CD14-positive monocyte (primary cell): ENCODE data around the gene PTF1A. TPM values are rescaled to one million over a fixed set of nuclear protein-coding genes. Genes with fewer than 3 reads are reported as not detected.

Experiments used
- DNase-seq, 3 donors: peaks; one replicate each; pipeline ENCODE4 v3.0.0-alpha.2; 2011 to 2022
- H2AFZ ChIP-seq: 2 replicates; pipeline ENCODE4 v1.6.0; 2012; ENCODE audit warnings: mild to moderate bottlenecking, low read depth, low read length, inconsistent platforms; ENCODE audit not compliant: insufficient read depth, poor library complexity, severe bottlenecking
- H3K27ac ChIP-seq, 2 donors: 1 replicate in 1 of 2; 2 replicates in 1 of 2; pipeline ENCODE4 v1.5.1; 2012 to 2013; ENCODE audit warnings: low read length in 2 of 2, control low read depth in 1 of 2, inconsistent platforms in 1 of 2, low read depth in 1 of 2, mild to moderate bottlenecking in 1 of 2
- H3K27me3 ChIP-seq, 2 donors: one replicate each; pipeline versions ENCODE4 v1.6.0 to v1.6.1; 2011 to 2013; ENCODE audit warnings: low read length in 2 of 2; ENCODE audit not compliant: control insufficient read depth in 2 of 2, insufficient read depth in 2 of 2
- H3K36me3 ChIP-seq, 2 donors: replicated peaks in 1 of 2; 1 replicate in 1 of 2; 2 replicates in 1 of 2; pipeline versions ENCODE4 v1.5.1 to v1.6.1; 2012 to 2013; ENCODE audit warnings: low read length in 2 of 2, control low read depth in 1 of 2, inconsistent platforms in 1 of 2, mild to moderate bottlenecking in 1 of 2; ENCODE audit not compliant: insufficient read depth in 2 of 2, control insufficient read depth in 1 of 2
- H3K4me1 ChIP-seq, 2 donors: 1 replicate in 1 of 2; 2 replicates in 1 of 2; pipeline versions ENCODE4 v1.5.1 to v1.6.1; 2012 to 2013; ENCODE audit warnings: low read length in 2 of 2, control low read depth in 1 of 2, inconsistent platforms in 1 of 2, mild to moderate bottlenecking in 1 of 2, moderate library complexity in 1 of 2; ENCODE audit not compliant: insufficient read depth in 2 of 2, control insufficient read depth in 1 of 2
- H3K4me2 ChIP-seq: replicated peaks from 2 replicates; pipeline ENCODE3; 2012; ENCODE audit warnings: low read length, moderate library complexity, mild to moderate bottlenecking; ENCODE audit not compliant: poor library complexity, severe bottlenecking; ENCODE audit errors: extremely low read depth
- H3K4me3 ChIP-seq, 3 experiments: fragments of 200-600 bp in 1 of 3; sonication (generic) in 1 of 3; replicated peaks in 1 of 3; 1 replicate in 2 of 3; 2 replicates in 1 of 3; pipeline ENCODE4 v1.5.1; 2011 to 2013; ENCODE audit warnings: low read length in 3 of 3, mild to moderate bottlenecking in 3 of 3, control low read depth in 2 of 3, low read depth in 2 of 3, inconsistent platforms in 1 of 3, moderate library complexity in 1 of 3
- H3K79me2 ChIP-seq: 2 replicates; pipeline ENCODE4 v1.6.0; 2012; ENCODE audit warnings: mild to moderate bottlenecking, control low read depth, inconsistent platforms, low read length, moderate library complexity; ENCODE audit not compliant: insufficient read depth
- H3K9ac ChIP-seq: 2 replicates; pipeline ENCODE4 v1.6.0; 2017; ENCODE audit warnings: low read length, mild to moderate bottlenecking; ENCODE audit not compliant: insufficient read depth, poor library complexity, severe bottlenecking
- H3K9me3 ChIP-seq, 2 donors: replicated peaks in 1 of 2; 1 replicate in 1 of 2; 2 replicates in 1 of 2; pipeline versions ENCODE4 v1.5.1 to v1.6.1; 2012 to 2013; ENCODE audit warnings: low read length in 2 of 2, control low read depth in 1 of 2; ENCODE audit not compliant: control insufficient read depth in 1 of 2, insufficient read depth in 1 of 2
- H4K20me1 ChIP-seq: 2 replicates; pipeline ENCODE4 v1.6.0; 2012; ENCODE audit warnings: mild to moderate bottlenecking, low read length, control low read depth, moderate library complexity; ENCODE audit not compliant: insufficient read depth
- H3K27ac Mint-ChIP-seq, 7 donors: one replicate each; pipeline ENCODE4 v1.8.0; 2020; ENCODE audit warnings: mild to moderate bottlenecking in 7 of 7, mixed read lengths in 7 of 7, moderate library complexity in 6 of 7, inconsistent platforms in 2 of 7
- H3K27me3 Mint-ChIP-seq, 3 donors: one replicate each; pipeline ENCODE4 v1.8.0; 2021 to 2022; ENCODE audit warnings: low read depth in 3 of 3, mild to moderate bottlenecking in 3 of 3, mixed read lengths in 3 of 3, moderate library complexity in 3 of 3, inconsistent platforms in 1 of 3
- H3K36me3 Mint-ChIP-seq, 2 donors: one replicate each; pipeline ENCODE4 v1.8.0; 2020; ENCODE audit warnings: mixed read lengths in 2 of 2, inconsistent platforms in 1 of 2, mild to moderate bottlenecking in 1 of 2
- H3K4me1 Mint-ChIP-seq: one replicate; pipeline ENCODE4 v1.8.0; 2020; ENCODE audit warnings: mild to moderate bottlenecking, mixed read lengths
- H3K4me3 Mint-ChIP-seq, 2 donors: one replicate each; pipeline ENCODE4 v1.8.0; 2020; ENCODE audit warnings: mild to moderate bottlenecking in 2 of 2, mixed read lengths in 2 of 2, moderate library complexity in 1 of 2
- H3K9me3 Mint-ChIP-seq, 7 donors: one replicate each; pipeline ENCODE4 v1.8.0; 2020 to 2022; ENCODE audit warnings: mixed read lengths in 7 of 7, mild to moderate bottlenecking in 6 of 7, moderate library complexity in 6 of 7, inconsistent platforms in 2 of 7
- CTCF ChIP-seq: fragments of 200-600 bp; IDR thresholded peaks from one replicate; pipeline ENCODE4 v1.8.0; 2022; ENCODE audit warnings: antibody characterized with exemption, mild to moderate bottlenecking
- WGBS: methylation state at CpG from one replicate; pipeline ENCODE4 v1.1.5; 2013; ENCODE audit warnings: missing lambda C conversion rate; ENCODE audit not compliant: insufficient coverage; 5-methylcytosine and 5-hydroxymethylcytosine counted together
- intact Hi-C, 2 donors: fragments of 100-400 bp; cut with micrococcal nuclease; formaldehyde crosslinking; loops; one replicate each; pipeline versions ENCODE4 v1.15.0 to v1.15.1; 2023
- polyA plus RNA-seq, 3 donors: library from polyadenylated mRNA; depleted of rRNA in 1 of 3; unstranded in 2 of 3; stranded (reverse) in 1 of 3; fragments of 300-500 nt in 2 of 3; fragments of >200 nt in 1 of 3; fragmentation: Illumina TruSeq in 2 of 3; gene quantifications; 1 replicate in 2 of 3; 2 replicates in 1 of 3; pipeline ENCODE4 v1.2.3, GENCODE V29; 2012 to 2021

Gene PTF1A
- polyA plus RNA-seq, 3 donors, result not detected

- Histone ChIP-seq H3K9ac (no peak overlapping the region), H4K20me1 (no peaks in the 10 kb centered on the region), H2AFZ (no peak overlapping the region), H3K27me3 (peaks cover 37 to 50% of the 10 kb centered on the region in 2 donors), H3K4me3 (no peak overlapping the region), H3K4me1 (no peaks in the 10 kb centered on the region), H3K36me3 (no peaks in the 10 kb centered on the region), H3K4me2 (no peak overlapping the region), H3K27ac (no peak overlapping the region), H3K9me3 (peaks cover 0 to 4% of the 10 kb centered on the region in 2 donors), H3K79me2 (no peaks in the 10 kb centered on the region)
- Mint-ChIP-seq H3K4me1 (no peaks in the 10 kb centered on the region), H3K9me3 (peaks cover 0 to 3% (median 0%) of the 10 kb centered on the region in 7 donors), H3K4me3 (peak overlapping the region in 1 of 2 donors; percentile 49), H3K27ac (no peak overlapping the region), H3K36me3 (no peaks in the 10 kb centered on the region), H3K27me3 (peaks cover 43 to 47% (median 45%) of the 10 kb centered on the region in 3 donors)
- 62% methylated on average over 2 of the region's 3 CpGs for WGBS
- DNase-seq, result no peak
- intact Hi-C loops, result no loop called here
- no peak for TF ChIP-seq CTCF
These were observed 14.0 kb downstream of the PTF1A start for GRCh38 chr10:23205972-23206642.

GRCh38 chr10:23217471-23217870, 25.4 kb downstream of the PTF1A start:
- Histone ChIP-seq H3K4me2 (no peak overlapping the region), H3K9me3 (no peaks in the 10 kb centered on the region), H3K4me3 (no peak overlapping the region), H2AFZ (no peak overlapping the region), H3K27me3 (no peaks in the 10 kb centered on the region), H3K9ac (no peak overlapping the region), H3K4me1 (no peaks in the 10 kb centered on the region), H3K36me3 (no peaks in the 10 kb centered on the region), H3K79me2 (no peaks in the 10 kb centered on the region), H4K20me1 (no peaks in the 10 kb centered on the region), H3K27ac (no peak overlapping the region)
- peaks cover 7 to 12% (median 11%) of the 10 kb centered on the region in 3 donors for H3K27me3 Mint-ChIP-seq
- H3K36me3 Mint-ChIP-seq, result no peaks in the 10 kb centered on the region
- H3K4me3 Mint-ChIP-seq, result no peak overlapping the region
- intact Hi-C loops, result no loop called here
- no peaks in the 10 kb centered on the region for H3K4me1 Mint-ChIP-seq
- TF ChIP-seq CTCF, result no peak
- WGBS, result no CpG with 5 or more reads among the region's 1 CpG
- DNase-seq, result no peak
- H3K9me3 Mint-ChIP-seq, result peaks cover 0 to 2% (median 2%) of the 10 kb centered on the region in 7 donors
- no peak overlapping the region for H3K27ac Mint-ChIP-seq
